GM12801 (cell line): Measurements from ENCODE around the gene CDC42SE2.

Source experiments
- TF ChIP-seq, protein P1 (sequence below): IDR thresholded peaks from one replicate; pipeline ENCODE4 v1.5.1; 2011; ENCODE audit warnings: control low read depth; ENCODE audit not compliant: insufficient read length; ENCODE audit errors: extremely low read depth

Gene CDC42SE2

DNA sequence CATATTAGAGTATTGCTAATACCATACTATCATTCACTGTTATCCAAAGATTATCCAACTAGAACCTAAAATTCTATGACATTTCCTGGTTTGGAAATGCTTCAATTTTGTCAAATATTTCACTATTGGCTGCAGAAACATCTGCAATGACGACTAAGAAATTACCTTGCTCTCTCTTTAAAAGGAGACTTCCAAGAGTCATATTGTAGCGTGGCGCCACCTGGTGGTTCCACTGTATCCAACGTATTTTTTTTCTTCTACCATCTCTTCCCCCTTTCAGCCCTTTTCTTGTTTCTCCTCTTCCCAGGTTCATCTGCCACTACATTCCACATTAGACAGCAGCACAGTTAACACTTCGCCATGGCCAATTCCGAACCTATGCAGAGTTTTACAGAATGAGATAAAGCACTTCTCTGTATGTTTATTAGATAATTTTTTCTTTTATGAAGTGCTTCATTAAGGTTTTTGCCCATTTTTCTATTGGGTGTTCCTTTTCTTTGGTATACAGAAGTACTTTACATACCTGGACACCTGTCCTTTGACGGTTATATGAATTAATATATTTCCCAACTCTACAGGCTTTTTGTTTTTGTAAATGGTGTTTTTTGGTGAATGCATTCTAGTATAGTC is 153.5 kb downstream of the CDC42SE2 start:
- TF ChIP-seq, protein P1, sequence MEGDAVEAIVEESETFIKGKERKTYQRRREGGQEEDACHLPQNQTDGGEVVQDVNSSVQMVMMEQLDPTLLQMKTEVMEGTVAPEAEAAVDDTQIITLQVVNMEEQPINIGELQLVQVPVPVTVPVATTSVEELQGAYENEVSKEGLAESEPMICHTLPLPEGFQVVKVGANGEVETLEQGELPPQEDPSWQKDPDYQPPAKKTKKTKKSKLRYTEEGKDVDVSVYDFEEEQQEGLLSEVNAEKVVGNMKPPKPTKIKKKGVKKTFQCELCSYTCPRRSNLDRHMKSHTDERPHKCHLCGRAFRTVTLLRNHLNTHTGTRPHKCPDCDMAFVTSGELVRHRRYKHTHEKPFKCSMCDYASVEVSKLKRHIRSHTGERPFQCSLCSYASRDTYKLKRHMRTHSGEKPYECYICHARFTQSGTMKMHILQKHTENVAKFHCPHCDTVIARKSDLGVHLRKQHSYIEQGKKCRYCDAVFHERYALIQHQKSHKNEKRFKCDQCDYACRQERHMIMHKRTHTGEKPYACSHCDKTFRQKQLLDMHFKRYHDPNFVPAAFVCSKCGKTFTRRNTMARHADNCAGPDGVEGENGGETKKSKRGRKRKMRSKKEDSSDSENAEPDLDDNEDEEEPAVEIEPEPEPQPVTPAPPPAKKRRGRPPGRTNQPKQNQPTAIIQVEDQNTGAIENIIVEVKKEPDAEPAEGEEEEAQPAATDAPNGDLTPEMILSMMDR = no peak

DNA sequence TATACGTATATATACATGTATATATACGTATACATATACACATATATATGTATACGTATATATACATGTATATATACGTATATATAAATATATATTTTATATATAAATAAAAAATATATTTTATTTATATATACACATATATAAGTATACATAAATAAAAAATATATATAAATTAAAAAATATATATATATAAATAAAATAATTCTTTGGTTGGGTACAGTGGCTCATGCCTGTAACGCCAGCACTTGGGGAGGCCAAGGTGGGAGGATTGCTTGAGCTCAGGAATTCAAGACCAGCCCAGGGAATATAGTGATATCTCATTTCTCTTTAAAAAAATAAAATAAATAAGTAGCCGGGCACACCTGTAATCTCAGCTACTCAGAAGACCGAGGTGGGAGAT is 155.0 kb downstream of the CDC42SE2 start:
- TF ChIP-seq, protein P1 = no peak

DNA sequence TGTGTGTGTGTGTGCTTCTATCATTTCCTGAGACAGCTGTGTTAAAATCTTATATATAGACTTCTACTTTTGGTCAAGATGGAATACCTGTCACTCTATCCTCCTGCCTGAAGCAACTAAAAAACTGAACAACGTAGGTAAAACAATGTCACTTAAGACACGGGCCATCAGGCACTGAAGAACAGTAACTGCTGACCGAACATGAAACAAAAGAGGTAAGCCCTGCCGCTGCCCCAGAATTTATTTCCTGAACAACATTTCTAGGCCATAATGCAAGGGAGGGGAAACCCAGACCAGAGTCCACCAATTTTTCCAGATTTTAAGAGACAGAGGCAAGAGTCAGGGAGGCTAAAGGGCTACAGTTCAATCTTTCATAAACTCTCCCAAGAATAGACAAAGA is 156.0 kb downstream of the CDC42SE2 start:
- TF ChIP-seq, protein P1 = no peak

DNA sequence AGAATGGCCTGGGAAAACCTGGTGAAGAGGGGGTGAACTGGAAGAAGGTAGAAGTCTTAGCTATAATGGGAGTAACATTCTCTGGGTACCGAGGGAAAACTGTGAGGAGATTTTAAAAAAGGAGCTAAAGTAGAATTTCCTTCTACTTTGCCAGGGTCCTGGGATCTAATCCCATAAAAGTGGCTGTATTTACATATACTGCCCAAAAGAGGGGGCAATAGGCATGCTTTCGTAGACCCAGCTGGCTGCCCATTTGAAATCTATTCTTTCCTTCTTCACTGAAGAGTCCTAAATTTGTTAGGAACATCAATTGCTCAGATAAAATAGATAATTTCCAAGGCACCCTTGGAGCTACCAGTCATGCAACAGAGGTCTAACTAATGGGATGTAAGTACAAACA is 159.2 kb downstream of the CDC42SE2 start:
- TF ChIP-seq, protein P1 = no peak

DNA sequence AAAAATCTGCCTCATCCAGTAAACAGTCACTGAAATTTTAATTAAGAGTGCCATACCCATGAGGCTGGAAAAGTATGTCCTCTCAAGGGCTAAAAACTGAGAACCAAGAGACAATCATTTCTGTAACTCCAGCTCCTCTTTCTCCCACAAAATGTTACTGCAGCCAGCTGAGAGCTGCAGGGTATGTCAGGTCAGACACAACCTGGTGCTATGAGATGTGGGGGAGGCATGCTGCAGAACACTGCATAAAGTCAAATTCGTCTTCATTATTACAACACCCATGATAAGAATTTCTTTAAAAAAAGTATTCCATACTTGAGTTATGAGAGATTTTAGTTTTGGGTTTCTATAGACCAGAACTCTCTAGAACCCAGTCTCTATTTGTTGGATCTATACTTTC is 162.2 kb downstream of the CDC42SE2 start:
- TF ChIP-seq, protein P1 = no peak

DNA sequence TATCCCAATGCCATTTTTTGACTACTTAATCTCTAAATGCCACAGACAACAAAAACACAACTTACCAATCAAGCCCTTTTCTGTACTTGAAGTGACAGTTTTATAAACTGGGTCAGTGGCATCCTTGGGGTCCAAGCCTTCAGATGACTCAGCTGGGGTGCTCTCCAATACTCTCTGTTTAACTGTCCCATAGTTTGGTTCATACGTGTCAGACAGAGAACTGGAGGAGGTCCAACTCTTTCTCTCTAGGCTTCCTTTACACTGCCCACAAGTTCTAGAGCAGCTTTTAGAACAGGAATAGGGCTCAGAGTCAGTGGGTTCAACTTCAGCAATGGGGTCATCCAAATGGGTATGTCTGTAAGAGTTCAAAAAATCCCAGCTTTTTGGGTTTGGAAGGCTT is 166.9 kb downstream of the CDC42SE2 start:
- TF ChIP-seq, protein P1 = no peak

DNA sequence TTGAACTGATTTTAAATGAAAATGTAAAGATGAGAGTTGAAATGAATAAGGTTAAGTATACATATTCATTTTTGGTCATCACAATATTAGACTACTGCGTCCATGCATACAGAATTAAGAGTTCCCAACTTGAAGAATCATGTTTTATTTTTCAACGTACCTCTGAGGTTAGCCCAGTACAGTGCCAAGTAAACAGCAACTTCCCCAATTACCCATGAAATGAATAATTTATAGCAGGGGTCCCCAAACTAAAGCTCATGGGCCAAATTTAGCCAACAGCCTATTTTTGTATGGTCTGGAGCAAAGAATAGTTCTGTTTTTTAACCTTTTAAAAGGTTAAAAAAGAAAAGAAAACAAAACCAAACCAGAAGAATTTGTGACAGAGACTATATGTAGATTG is 167.9 kb downstream of the CDC42SE2 start:
- TF ChIP-seq, protein P1 = no peak
